Heart left ventricle (tissue), 16 donors: ENCODE results near the gene COPZ1. TPM values are rescaled to one million over a fixed set of nuclear protein-coding genes. Genes with fewer than 3 reads are reported as not detected.

Source experiments
- ATAC-seq, 4 donors: fragments of 200-7000 bp; cut with Tn5 transposase; one replicate each; pipeline ENCODE4 v1.9.1; 2020 to 2022; ENCODE audit warnings: moderate library complexity in 4 of 4, mild to moderate bottlenecking in 3 of 4, moderate number of reproducible peaks in 1 of 4
- DNase-seq, 5 donors: peaks; one replicate each; pipeline ENCODE4 v3.0.0-alpha.2; 2020
- H3K27ac ChIP-seq, 12 donors: fragments of 200-600 bp; sonication (generic) in 4 of 12; one replicate each; pipeline versions ENCODE4 v1.5.0 to v1.8.0; 2016 to 2022; ENCODE audit warnings: mild to moderate bottlenecking in 2 of 12
- H3K27me3 ChIP-seq, 9 donors: fragments of 200-600 bp; sonication (generic) in 2 of 9; one replicate each; pipeline versions ENCODE4 v1.5.1 to v1.8.0; 2016 to 2022; ENCODE audit warnings: mild to moderate bottlenecking in 3 of 9
- H3K36me3 ChIP-seq, 9 donors: fragments of 200-600 bp; sonication (generic) in 2 of 9; one replicate each; pipeline versions ENCODE4 v1.5.0 to v1.8.0; 2018 to 2022; ENCODE audit warnings: mild to moderate bottlenecking in 2 of 9
- H3K4me1 ChIP-seq, 12 donors: fragments of 200-600 bp; sonication (generic) in 4 of 12; one replicate each; pipeline versions ENCODE4 v1.5.0 to v1.8.0; 2016 to 2022; ENCODE audit warnings: mild to moderate bottlenecking in 3 of 12
- H3K4me3 ChIP-seq, 12 donors: fragments of 200-600 bp; sonication (generic) in 4 of 12; one replicate each; pipeline versions ENCODE4 v1.5.0 to v1.8.0; 2017 to 2022; ENCODE audit warnings: mild to moderate bottlenecking in 9 of 12, moderate library complexity in 4 of 12
- H3K9me3 ChIP-seq, 12 donors: fragments of 200-600 bp; sonication (generic) in 4 of 12; one replicate each; pipeline versions ENCODE4 v1.5.0 to v1.8.0; 2016 to 2022; ENCODE audit warnings: mild to moderate bottlenecking in 1 of 12
- CTCF ChIP-seq, 12 donors: fragments of 200-600 bp; sonication (generic) in 4 of 12; IDR thresholded peaks; one replicate each; pipeline versions ENCODE4 v1.5.0 to v1.8.0; 2018 to 2022; ENCODE audit warnings: antibody characterized with exemption in 12 of 12, mild to moderate bottlenecking in 5 of 12
- POLR2A ChIP-seq, 2 donors: fragments of 450-650 bp; IDR thresholded peaks; one replicate each; pipeline ENCODE4 v1.6.1; 2017; ENCODE audit warnings: antibody characterized with exemption in 2 of 2, mild to moderate bottlenecking in 2 of 2, moderate library complexity in 2 of 2
- WGBS, 4 donors: extraction: QIAGEN DNeasy Blood & Tissue Kit in 2 of 4; methylation state at CpG; one replicate each; pipeline versions ENCODE4 v1.1.5 to v1.1.7; 2013 to 2018; 5-methylcytosine and 5-hydroxymethylcytosine counted together
- intact Hi-C, 10 donors: fragments of 100-400 bp; cut with DNase I; formaldehyde crosslinking; loops; one replicate each; pipeline versions ENCODE4 v1.11.1 to v1.14.2; 2022
- polyA plus RNA-seq, 2 donors: library from polyadenylated mRNA; stranded (reverse); fragments of 200-250 nt; gene quantifications; one replicate each; pipeline ENCODE4 v1.2.3, GENCODE V29; 2013
- total RNA-seq, 9 donors: library from RNA; depleted of rRNA in 2 of 9; stranded (reverse); fragments of >200 nt in 2 of 9; fragmentation: NEBNext Ultra II Directional in 3 of 9; extraction: Animal tissue kit (Norgen Biotek cat#: 25700) in 3 of 9; gene quantifications; one replicate each; pipeline versions ENCODE4 v1.1.0 to v1.2.4, GENCODE V29; 2016 to 2023
- donor health status: ischemic (EF 13 %, LVEDD 7.1; RV severe dilation, severe dysfunction).
- donor health status: healthy with polysubstance abuse.
- donor health status: DM: no; HTN: yes; CAD: no.
- donor health status: DM: no; HTN: no; CAD: no.
- donor health status: ischemic (EF 25% LVEDD 6.9; RV normal size, moderate dysfunction).
- donor health status: ischemic (EF 25% LVEDD 5.7; RV mildly dilated, moderate dysfunction).
- donor health status: healthy.
- donor health status: DM: yes; HTN: yes; CAD: no.
- donor health status: ischemic (EF 35%, LVEDD 5.7; RV mildly dilated, moderate dysfunction).
- donor health status: nonischemic (EF 11% LVEDD 7.7; RV severe dilation, severe dysfunction).
- donor health status: DM: yes; HTN: yes; CAD: no.
- donor health status: PGD.
- donor health status: ischemic (EF 29% LVEDD 5.4; RV normal size, mild dysfunction).
- donor health status: nonischemic (EF 23%, LVEDD 6.1; RV moderate dilation, normal function).

COPZ1 gene
- total and polyA plus RNA-seq, 11 donors: 77.3 to 146 (median 125) TPM

GRCh38 chr12:54381136-54381535 lies 56.2 kb downstream of the COPZ1 start:
- DNase-seq: no peak
- H3K36me3 ChIP-seq: no peaks in the 10 kb centered on the region
- no peak for ATAC-seq
- H3K27me3 ChIP-seq: no peaks in the 10 kb centered on the region
- TF ChIP-seq POLR2A (IDR thresholded peaks at IDR 0.05) (no peak), CTCF (IDR thresholded peaks at IDR 0.05) (no peak)
- H3K9me3 ChIP-seq: no peaks in the 10 kb centered on the region
- H3K4me1 ChIP-seq: peaks cover 0 to 60% (median 18%) of the 10 kb centered on the region in 12 donors
- no peak overlapping the region for H3K4me3 ChIP-seq
- 88 to 93% (median 92%) methylated on average over 4 of the region's 4 CpGs for WGBS, 4 donors
- intact Hi-C loops: no loop called here
- no peak overlapping the region for H3K27ac ChIP-seq

GRCh38 chr12:54383041-54383609 lies 58.2 kb downstream of the COPZ1 start:
- H3K9me3 ChIP-seq: no peaks in the 10 kb centered on the region
- ATAC-seq (no peak), DNase-seq (peak in 1 of 5 donors; percentile 18)
- H3K4me1 ChIP-seq: peaks cover 0 to 57% (median 13%) of the 10 kb centered on the region in 12 donors
- peak overlapping the region in 1 of 12 donors; percentile 91 for H3K27ac ChIP-seq
- WGBS, 4 donors: 86 to 96% (median 92%) methylated on average over 3 of the region's 3 CpGs
- TF ChIP-seq POLR2A (IDR thresholded peaks at IDR 0.05): no peak
- no peak for TF ChIP-seq CTCF (IDR thresholded peaks at IDR 0.05)
- H3K27me3 ChIP-seq: no peaks in the 10 kb centered on the region
- peak overlapping the region in 1 of 12 donors; percentile 49 for H3K4me3 ChIP-seq
- intact Hi-C loops: no loop called here
- H3K36me3 ChIP-seq: no peaks in the 10 kb centered on the region

- DNase-seq (peak in 3 of 5 donors; percentile 43 to 76 (median 56)), ATAC-seq (peak in 3 of 4 donors; percentile 19 to 67 (median 27))
- TF ChIP-seq CTCF (IDR thresholded peaks at IDR 0.05) (no peak), POLR2A (IDR thresholded peaks at IDR 0.05) (no peak)
- Histone ChIP-seq H3K36me3 (no peaks in the 10 kb centered on the region), H3K4me3 (peak within 1 kb of the TSS in 8 of 12 donors; percentile 0 to 49 (median 19)), H3K27ac (peak within 1 kb of the TSS in 9 of 12 donors; percentile 9 to 91 (median 63)), H3K9me3 (no peaks in the 10 kb centered on the region), H3K27me3 (no peaks in the 10 kb centered on the region), H3K4me1 (peaks cover 0 to 55% (median 7%) of the 10 kb centered on the region in 12 donors)
- 88 to 100% (median 96%) methylated on average over 1 of the region's 1 CpG for WGBS, 4 donors
- intact Hi-C loops: no loop called here
Observed at GRCh38 chr12:54384591-54385041, 59.7 kb downstream of the COPZ1 start, which contains the start of gene ZNF385A. TSS of gene ZNF385A (minus strand) at chr12:54384733. CDS start at chr12:54384514, 219 bp downstream.

- H3K36me3 ChIP-seq: no peaks in the 10 kb centered on the region
- no peak for TF ChIP-seq CTCF (IDR thresholded peaks at IDR 0.05)
- TF ChIP-seq POLR2A (IDR thresholded peaks at IDR 0.05): no peak
- H3K4me1 ChIP-seq: peaks cover 0 to 47% (median 6%) of the 10 kb centered on the region in 12 donors
- no peaks in the 10 kb centered on the region for H3K27me3 ChIP-seq
- intact Hi-C loops: no loop called here
- peak in 3 of 4 donors; percentile 9 to 30 (median 29) for ATAC-seq
- H3K27ac ChIP-seq: peak overlapping the region in 9 of 12 donors; percentile 9 to 91 (median 63)
- DNase-seq: peak in 1 of 5 donors; percentile 58
- 61 to 81% (median 70%) methylated on average over 9 to 10 of the region's 10 CpGs for WGBS, 4 donors
- peak overlapping the region in 7 of 12 donors; percentile 1 to 31 (median 12) for H3K4me3 ChIP-seq
- H3K9me3 ChIP-seq: no peaks in the 10 kb centered on the region
Observed at GRCh38 chr12:54385251-54385914, 60.5 kb downstream of the COPZ1 start.
